GM12878 (cell line): Measurements from ENCODE around the gene C1QTNF5.

ENCODE experiments used
- BCL11A ChIP-seq: IDR thresholded peaks from 2 replicates; pipeline ENCODE4 v1.6.1; 2011; ENCODE audit warnings: low read depth, low read length
- CEBPB ChIP-seq, 2 experiments: fragments of 150-350 bp in 1 of 2; IDR thresholded peaks; 2 replicates each; pipeline ENCODE4 v1.6.1; 2012 to 2014; ENCODE audit warnings: low read depth in 2 of 2, low read length in 2 of 2, borderline replicate concordance in 1 of 2, inconsistent platforms in 1 of 2
- CHD2 ChIP-seq: IDR thresholded peaks from 2 replicates; pipeline ENCODE4 v1.6.1; 2011; ENCODE audit warnings: low read depth, low read length, improper control_type of control experiment, borderline replicate concordance
- CTCF ChIP-seq, 3 experiments: IDR thresholded peaks in 2 of 3; conservative IDR thresholded peaks in 1 of 3; 2 replicates each; pipeline ENCODE4 v1.5.1; 2011; ENCODE audit warnings: low read depth in 3 of 3, low read length in 3 of 3, mild to moderate bottlenecking in 3 of 3, control low read depth in 2 of 3, moderate library complexity in 2 of 3, inconsistent platforms in 1 of 3, mixed read lengths in 1 of 3; ENCODE audit not compliant: control insufficient read depth in 2 of 3, insufficient read depth in 1 of 3; ENCODE audit errors: extremely low read depth in 1 of 3
- MAX ChIP-seq: IDR thresholded peaks from 2 replicates; pipeline ENCODE4 v1.6.1; 2012; ENCODE audit warnings: low read depth, low read length, improper control_type of control experiment
- NRF1 ChIP-seq: conservative IDR thresholded peaks from 2 replicates; pipeline ENCODE4 v1.6.1; 2011; ENCODE audit warnings: mild to moderate bottlenecking, low read depth, low read length, improper control_type of control experiment
- POLR2A ChIP-seq: IDR thresholded peaks from 2 replicates; pipeline ENCODE4 v1.6.1; 2011; ENCODE audit warnings: low read depth, mild to moderate bottlenecking, low read length
- RAD51 ChIP-seq: fragments of 450-650 bp; IDR thresholded peaks from 2 replicates; pipeline ENCODE4 v1.6.1; 2016; ENCODE audit warnings: moderate library complexity, mild to moderate bottlenecking, inconsistent platforms
- SMAD5 ChIP-seq: IDR thresholded peaks from 2 replicates; pipeline ENCODE4 v1.6.1; 2016; ENCODE audit warnings: antibody characterized with exemption, low read depth
- SRF ChIP-seq, 2 experiments: IDR thresholded peaks; 2 replicates each; pipeline ENCODE4 v1.6.1; 2011; ENCODE audit warnings: low read depth in 2 of 2, low read length in 2 of 2, mild to moderate bottlenecking in 1 of 2, moderate library complexity in 1 of 2
- TBL1XR1 ChIP-seq: IDR thresholded peaks from 2 replicates; pipeline ENCODE4 v1.6.1; 2012; ENCODE audit warnings: low read depth, low read length, improper control_type of control experiment
- USF2 ChIP-seq: IDR thresholded peaks from 2 replicates; pipeline ENCODE4 v1.6.1; 2011; ENCODE audit warnings: low read depth, low read length, improper control_type of control experiment, borderline replicate concordance
- YY1 ChIP-seq: IDR thresholded peaks from 2 replicates; pipeline ENCODE4 v1.6.1; 2011; ENCODE audit warnings: low read depth, mild to moderate bottlenecking, low read length
- ZNF207 ChIP-seq: fragments of 450-650 bp; IDR thresholded peaks from 2 replicates; pipeline ENCODE4 v1.6.1; 2014; ENCODE audit warnings: antibody characterized with exemption, mild to moderate bottlenecking, borderline replicate concordance

GRCh38 chr11:119374632-119375336 lies 34.1 kb upstream of the C1QTNF5 start:
- no peak for TF ChIP-seq USF2
- TF ChIP-seq TBL1XR1, result no peak
- TF ChIP-seq CHD2, result no peak
- no peak for TF ChIP-seq RAD51
- TF ChIP-seq SMAD5, result no peak
- TF ChIP-seq NRF1, result no peak
- no peak for TF ChIP-seq POLR2A
- TF ChIP-seq BCL11A, result no peak
- TF ChIP-seq CTCF (IDR thresholded peaks at IDR 0.05 in 2 of 3, conservative IDR thresholded peaks at IDR 0.05 in 1 of 3; ENCODE audit: control insufficient read depth in 2 of 3, extremely low read depth in 1 of 3, insufficient read depth in 1 of 3, low read depth in 3 of 3, low read length in 3 of 3), result no peak
- TF ChIP-seq YY1, result no peak
- TF ChIP-seq CEBPB (IDR thresholded peaks at IDR 0.05; ENCODE audit: borderline replicate concordance in 1 of 2, low read depth in 2 of 2, low read length in 2 of 2), result no peak
- TF ChIP-seq ZNF207, result no peak
- no peak for TF ChIP-seq MAX
- no peak for TF ChIP-seq SRF (IDR thresholded peaks at IDR 0.05; ENCODE audit: low read depth in 2 of 2, low read length in 2 of 2)
